Sigmoid colon (tissue), 4 donors: Measurements from ENCODE around the gene KRTAP12-2.

Experiments
- EP300 ChIP-seq, 4 donors: sonication (generic); formaldehyde crosslinking; IDR thresholded peaks; one replicate each; pipeline ENCODE4 v1.6.1; 2017; ENCODE audit warnings: antibody characterized with exemption in 4 of 4
- POLR2A ChIP-seq, 2 donors: fragments of 450-650 bp; IDR thresholded peaks; one replicate each; pipeline ENCODE4 v1.6.1; 2016; ENCODE audit warnings: antibody characterized with exemption in 2 of 2, mild to moderate bottlenecking in 2 of 2, moderate library complexity in 2 of 2

GRCh38 chr21:44639331-44639655, 27.4 kb downstream of the KRTAP12-2 start:
- TF ChIP-seq EP300 (IDR thresholded peaks at IDR 0.05) (no peak), POLR2A (IDR thresholded peaks at IDR 0.05) (no peak)
